Neuronal stem cell (in vitro differentiated cells): Measurements from ENCODE around the gene MAPK8IP2.
"Not testable (repeated sequence)": the region's sequence is repeated elsewhere in the genome, so short reads cannot be mapped to it uniquely, and the experiment has no call there.

Source experiments
- DNase-seq: peaks from one replicate; pipeline ENCODE4 v3.0.0-alpha.2; 2013; ENCODE audit warnings: low spot score
- H2AFZ ChIP-seq: one replicate; pipeline ENCODE4 v1.6.1; 2013; ENCODE audit warnings: mild to moderate bottlenecking, low read length, inconsistent platforms
- H2AK5ac ChIP-seq: 2 replicates; pipeline ENCODE4 v1.6.1; 2013; ENCODE audit warnings: low read depth, mild to moderate bottlenecking, inconsistent platforms, low read length, moderate library complexity, mixed read lengths
- H2BK120ac ChIP-seq: 2 replicates; pipeline ENCODE4 v1.6.1; 2013; ENCODE audit warnings: low read depth, mild to moderate bottlenecking, inconsistent platforms, low read length, moderate library complexity, mixed read lengths
- H2BK12ac ChIP-seq: one replicate; pipeline ENCODE4 v1.6.1; 2013; ENCODE audit warnings: low read length, inconsistent platforms
- H2BK15ac ChIP-seq: 2 replicates; pipeline ENCODE4 v1.6.1; 2013; ENCODE audit warnings: mild to moderate bottlenecking, low read length, inconsistent platforms, mixed read lengths
- H2BK5ac ChIP-seq: one replicate; pipeline ENCODE4 v1.6.1; 2013; ENCODE audit warnings: inconsistent platforms, mild to moderate bottlenecking, low read length, moderate library complexity
- H3K14ac ChIP-seq: one replicate; pipeline ENCODE4 v1.6.1; 2013; ENCODE audit warnings: low read length, inconsistent platforms
- H3K18ac ChIP-seq: 2 replicates; pipeline ENCODE4 v1.6.1; 2013; ENCODE audit warnings: low read length, inconsistent platforms
- H3K23ac ChIP-seq: 2 replicates; pipeline ENCODE4 v1.6.1; 2013; ENCODE audit warnings: low read depth, mild to moderate bottlenecking, mixed read lengths, low read length, inconsistent platforms; ENCODE audit not compliant: poor library complexity
- H3K27ac ChIP-seq: replicated peaks from 3 replicates; pipeline ENCODE4 v1.5.1; 2013; ENCODE audit warnings: low read length, inconsistent platforms
- H3K27me3 ChIP-seq, 3 experiments: 2 replicates each; pipeline ENCODE4 v1.6.1; 2013; ENCODE audit warnings: low read length in 3 of 3, mild to moderate bottlenecking in 2 of 3, inconsistent platforms in 1 of 3, low read depth in 1 of 3, mixed read lengths in 1 of 3, moderate library complexity in 1 of 3; ENCODE audit not compliant: control insufficient read depth in 3 of 3, insufficient read depth in 3 of 3
- H3K36me3 ChIP-seq, 2 donors: replicated peaks in 1 of 2; 2 replicates each; pipeline ENCODE4 v1.6.1; 2013; ENCODE audit warnings: low read length in 2 of 2; ENCODE audit not compliant: control insufficient read depth in 2 of 2, insufficient read depth in 2 of 2
- H3K4ac ChIP-seq: 2 replicates; pipeline ENCODE4 v1.6.1; 2013; ENCODE audit warnings: inconsistent platforms, mild to moderate bottlenecking, low read length, moderate library complexity
- H3K4me1 ChIP-seq, 2 donors: 1 replicate in 1 of 2; 2 replicates in 1 of 2; pipeline ENCODE4 v1.6.1; 2013; ENCODE audit warnings: low read length in 2 of 2, low read depth in 1 of 2; ENCODE audit not compliant: control insufficient read depth in 2 of 2, insufficient read depth in 1 of 2
- H3K4me2 ChIP-seq: one replicate; pipeline ENCODE4 v1.6.1; 2013; ENCODE audit warnings: mild to moderate bottlenecking, low read length, inconsistent platforms; ENCODE audit not compliant: insufficient read depth, poor library complexity, severe bottlenecking
- H3K4me3 ChIP-seq, 2 donors: 2 replicates each; pipeline ENCODE4 v1.5.1; 2013; ENCODE audit warnings: low read length in 2 of 2, mild to moderate bottlenecking in 2 of 2, inconsistent platforms in 1 of 2, moderate library complexity in 1 of 2
- H3K79me1 ChIP-seq: one replicate; pipeline ENCODE4 v1.6.1; 2013; ENCODE audit warnings: low read depth, mild to moderate bottlenecking, inconsistent platforms, low read length, moderate library complexity
- H3K9ac ChIP-seq: one replicate; pipeline ENCODE4 v1.6.1; 2013; ENCODE audit warnings: mild to moderate bottlenecking, low read depth, low read length, inconsistent platforms; ENCODE audit not compliant: poor library complexity
- H3K9me3 ChIP-seq, 2 donors: replicated peaks in 1 of 2; 2 replicates each; pipeline versions ENCODE3 to v1.6.1; 2013; ENCODE audit warnings: low read length in 2 of 2, mild to moderate bottlenecking in 2 of 2, inconsistent platforms in 1 of 2, low read depth in 1 of 2, mixed read lengths in 1 of 2, moderate library complexity in 1 of 2; ENCODE audit not compliant: control insufficient read depth in 2 of 2, insufficient read depth in 1 of 2
- H4K8ac ChIP-seq: one replicate; pipeline ENCODE4 v1.6.1; 2013; ENCODE audit warnings: low read depth, mild to moderate bottlenecking, inconsistent platforms, low read length, moderate library complexity
- H4K91ac ChIP-seq: one replicate; pipeline ENCODE4 v1.6.1; 2013; ENCODE audit warnings: low read length, low read depth, mild to moderate bottlenecking, inconsistent platforms; ENCODE audit not compliant: poor library complexity
- WGBS, 2 donors: extraction: QIAGEN DNeasy Blood & Tissue Kit; methylation state at CpG; one replicate each; pipeline ENCODE4 v1.1.7; 2013; ENCODE audit warnings: missing lambda C conversion rate in 2 of 2, mixed read lengths in 1 of 2; ENCODE audit not compliant: insufficient read length in 2 of 2, insufficient replicate concordance in 1 of 2; ENCODE audit errors: extremely low coverage in 2 of 2; 5-methylcytosine and 5-hydroxymethylcytosine counted together

The MAPK8IP2 gene

DNA sequence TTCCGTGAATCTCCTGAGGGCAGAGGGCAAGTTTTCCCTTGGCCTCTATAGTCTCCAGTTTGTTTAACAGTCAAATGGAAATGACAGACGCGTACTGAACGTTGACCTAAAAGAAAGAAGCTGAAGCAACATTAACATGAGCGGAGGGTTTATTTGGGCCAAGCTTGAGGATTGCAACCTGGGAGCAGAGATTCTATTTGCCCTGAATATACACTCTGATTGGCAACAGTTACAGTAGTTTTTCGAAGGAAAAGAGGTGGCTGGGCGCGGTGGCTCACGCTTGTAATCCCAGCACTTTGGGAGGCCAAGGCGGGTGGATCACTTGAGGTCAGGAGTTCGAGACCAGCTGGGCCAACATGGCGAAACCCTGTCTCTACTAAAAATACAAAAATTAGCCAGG lies 39.7 kb downstream of the MAPK8IP2 start:
- not testable (repeated sequence) for H3K23ac ChIP-seq, H3K9ac ChIP-seq, H4K91ac ChIP-seq, H2BK120ac ChIP-seq, H3K36me3 ChIP-seq, H3K14ac ChIP-seq, H3K9me3 ChIP-seq, H3K4ac ChIP-seq, H3K18ac ChIP-seq, H3K79me1 ChIP-seq, H4K8ac ChIP-seq, H2AK5ac ChIP-seq, H2BK5ac ChIP-seq, H2BK12ac ChIP-seq, H2AFZ ChIP-seq, H3K27ac ChIP-seq, H3K4me3 ChIP-seq, DNase-seq, H3K4me2 ChIP-seq, H2BK15ac ChIP-seq
- H3K27me3 ChIP-seq: peaks cover 0 to 12% (median 0%) of the 10 kb centered on the region in 3 experiments
- no CpG with 5 or more reads among the region's 12 CpGs for whole genome bisulfite sequencing, 2 donors
- H3K4me1 ChIP-seq: peaks cover 14 to 18% of the 10 kb centered on the region in 2 donors

DNA sequence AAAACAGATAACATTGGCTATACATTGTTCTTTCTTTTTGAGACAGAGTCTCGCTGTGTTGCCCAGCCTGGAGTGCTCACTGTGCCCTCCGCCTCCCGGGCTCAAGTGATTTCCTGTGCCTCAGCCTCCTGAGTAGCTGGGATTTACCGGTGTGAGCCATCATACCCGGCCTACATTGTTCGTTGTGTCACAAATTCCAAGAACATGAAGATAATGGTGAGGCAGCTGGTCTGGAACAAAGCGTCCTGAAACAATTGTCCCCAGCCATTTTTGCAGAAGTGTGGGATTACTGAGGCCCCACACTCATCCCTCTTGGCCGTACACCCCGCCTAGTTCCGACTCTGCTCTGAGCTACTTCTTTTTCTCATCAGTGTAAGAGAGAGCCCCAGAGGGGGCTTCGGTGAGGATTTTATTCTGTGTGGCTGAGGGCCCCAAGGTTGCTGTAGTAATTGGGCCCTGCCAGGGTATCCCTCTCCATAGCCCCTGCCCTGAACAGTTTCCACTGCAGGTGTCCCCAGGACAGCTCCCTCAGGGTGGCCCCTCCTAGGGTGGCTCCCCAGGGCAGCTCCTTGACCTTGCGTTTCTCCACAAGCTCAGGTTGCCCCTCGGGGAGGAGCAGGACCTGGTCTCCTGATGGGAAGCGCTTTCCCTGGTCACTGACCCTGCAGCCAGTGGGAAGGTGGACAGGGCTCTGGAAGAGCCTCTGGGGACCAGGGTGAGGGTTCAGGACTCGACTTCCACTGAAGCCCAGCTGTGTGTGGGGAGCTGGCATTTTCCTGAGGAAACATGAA lies 40.5 kb downstream of the MAPK8IP2 start:
- H3K23ac ChIP-seq: peak overlapping the region; percentile 20
- peaks cover 0 to 16% (median 0%) of the 10 kb centered on the region in 3 experiments for H3K27me3 ChIP-seq
- H2BK12ac ChIP-seq: peak overlapping the region; percentile 76
- no peak overlapping the region for H3K4me3 ChIP-seq
- peak overlapping the region; percentile 32 for H3K4ac ChIP-seq
- H2BK15ac ChIP-seq: peak overlapping the region; percentile 93
- H3K27ac ChIP-seq: peak overlapping the region; percentile 60
- no peak overlapping the region for H3K4me2 ChIP-seq
- no peaks in the 10 kb centered on the region for H3K36me3 ChIP-seq
- peak overlapping the region; percentile 58 for H4K91ac ChIP-seq
- peak overlapping the region; percentile 82 for H2BK120ac ChIP-seq
- H3K9ac ChIP-seq: no peak overlapping the region
- H3K14ac ChIP-seq: peak overlapping the region; percentile 61
- peak overlapping the region; percentile 77 for H2BK5ac ChIP-seq
- peaks cover 0 to 3% of the 10 kb centered on the region in 2 donors for H3K9me3 ChIP-seq
- H2AFZ ChIP-seq: peak overlapping the region; percentile 75
- peaks cover 13 to 18% of the 10 kb centered on the region in 2 donors for H3K4me1 ChIP-seq
- no peak overlapping the region for H4K8ac ChIP-seq
- peak overlapping the region; percentile 93 for H3K18ac ChIP-seq
- no CpG with 5 or more reads among the region's 15 CpGs for WGBS, 2 donors
- peak overlapping the region; percentile 99 for H2AK5ac ChIP-seq
- no peaks in the 10 kb centered on the region for H3K79me1 ChIP-seq
- DNase-seq: no peak

DNA sequence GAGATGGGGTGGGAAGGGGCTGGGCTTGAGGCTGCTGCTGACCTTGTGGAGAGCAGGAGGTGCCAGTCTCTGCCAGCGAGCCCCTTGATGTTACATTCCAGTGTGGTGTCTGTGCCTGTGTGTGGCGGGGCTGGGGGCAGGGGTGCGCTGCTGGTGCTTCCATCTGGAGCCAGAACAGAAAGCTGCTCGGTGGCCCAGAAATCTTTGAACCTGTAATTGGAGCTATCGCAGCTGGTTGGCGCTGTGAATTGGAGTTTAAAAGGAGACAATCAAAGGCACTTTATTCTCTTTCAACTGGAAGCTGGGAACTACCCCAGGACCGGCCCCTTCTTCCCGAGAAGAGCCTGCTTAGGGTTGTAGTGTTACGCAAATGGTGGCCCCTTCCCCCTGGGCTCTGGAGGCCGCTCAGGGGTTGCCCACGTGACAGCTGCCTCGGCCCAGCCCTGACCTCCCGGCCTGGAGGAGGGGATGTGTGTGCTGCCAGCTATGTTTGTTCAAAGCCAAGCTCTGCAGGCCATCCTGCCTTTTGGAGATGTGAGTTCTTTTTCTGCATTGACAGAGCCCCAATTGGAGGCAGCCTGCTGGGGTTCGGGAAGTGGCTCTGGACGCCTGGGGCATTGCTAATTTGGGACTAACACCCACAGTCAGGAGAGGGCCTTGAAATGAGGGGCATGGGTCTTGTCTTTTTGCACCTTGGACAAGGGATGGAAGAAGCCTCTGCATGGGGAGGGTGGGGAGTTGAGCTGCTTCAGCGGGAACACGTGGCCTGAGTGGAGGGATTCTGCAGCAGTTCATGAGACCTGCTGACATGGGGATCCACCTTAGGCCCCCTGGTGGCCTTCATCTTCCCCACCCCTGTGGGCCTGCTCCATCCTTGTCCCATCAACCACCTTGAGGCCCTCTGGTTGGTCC lies 41.4 kb downstream of the MAPK8IP2 start:
- Histone ChIP-seq H3K9me3 (peaks cover 1 to 6% of the 10 kb centered on the region in 2 donors), H3K4me1 (peaks cover 13 to 18% of the 10 kb centered on the region in 2 donors), H3K4ac (no peak overlapping the region), H2BK120ac (no peak overlapping the region), H2AFZ (peak overlapping the region; percentile 75), H3K27ac (peak overlapping the region; percentile 60), H3K79me1 (no peaks in the 10 kb centered on the region), H4K91ac (peak overlapping the region; percentile 58), H3K18ac (peak overlapping the region; percentile 94), H2BK15ac (peak overlapping the region; percentile 94), H4K8ac (no peak overlapping the region), H2AK5ac (peak overlapping the region; percentile 99), H3K36me3 (no peaks in the 10 kb centered on the region), H3K14ac (peak overlapping the region; percentile 73), H3K23ac (no peak overlapping the region), H2BK12ac (peak overlapping the region; percentile 85), H3K27me3 (peaks cover 0 to 16% (median 0%) of the 10 kb centered on the region in 3 experiments), H2BK5ac (peak overlapping the region; percentile 83), H3K4me3 (peak overlapping the region in 1 of 2 donors; percentile 6), H3K9ac (no peak overlapping the region), H3K4me2 (peak overlapping the region; percentile 47)
- no CpG with 5 or more reads among the region's 17 CpGs for WGBS, 2 donors
- DNase-seq: peak; percentile 66
